B cell (primary cell): ENCODE results near the gene COL19A1. TPM values are rescaled to one million over a fixed set of nuclear protein-coding genes. Genes with fewer than 3 reads are reported as not detected.

ENCODE experiments used
- ATAC-seq: fragments of 200-7000 bp; cut with Tn5 transposase; one replicate; pipeline ENCODE4 v1.10.0; 2021; ENCODE audit warnings: low read depth, mild to moderate bottlenecking, moderate number of reproducible peaks, moderate library complexity
- CTCF ChIA-PET: fragments of 350-600 bp; sonication (Branson Sonifier 250); formaldehyde crosslinking; loops from one replicate; lab custom pipeline; 2021; ENCODE audit warnings: antibody characterized with exemption, inconsistent platforms; lab: Charles Lee
- POLR2A ChIA-PET: fragments of 350-600 bp; sonication (Branson Sonifier 250); formaldehyde crosslinking; loops from one replicate; lab custom pipeline; 2021; ENCODE audit warnings: antibody characterized with exemption; lab: Charles Lee
- DNase-seq: peaks from one replicate; pipeline ENCODE4 v3.0.0; 2013
- H2AFZ ChIP-seq: 2 replicates; pipeline ENCODE4 v1.6.1; 2012; ENCODE audit warnings: mild to moderate bottlenecking, low read depth, low read length; ENCODE audit not compliant: insufficient read depth, poor library complexity, severe bottlenecking
- H3K27ac ChIP-seq, 2 donors: 1 replicate in 1 of 2; 2 replicates in 1 of 2; pipeline ENCODE4 v1.5.1; 2012 to 2013; ENCODE audit warnings: low read length in 2 of 2, mild to moderate bottlenecking in 2 of 2, moderate library complexity in 1 of 2
- H3K27me3 ChIP-seq, 4 experiments: fragments of 200-600 bp in 1 of 4; sonication (generic) in 1 of 4; replicated peaks in 1 of 4; 1 replicate in 2 of 4; 2 replicates in 2 of 4; pipeline versions ENCODE4 v1.6.1 to v1.7.0; 2013 to 2016; ENCODE audit warnings: low read length in 3 of 4, mild to moderate bottlenecking in 2 of 4, mixed read lengths in 1 of 4, moderate library complexity in 1 of 4; ENCODE audit not compliant: insufficient read depth in 4 of 4, control insufficient read depth in 3 of 4; ENCODE audit errors: control extremely low read depth in 1 of 4
- H3K36me3 ChIP-seq, 2 experiments: replicated peaks in 1 of 2; 1 replicate in 1 of 2; 2 replicates in 1 of 2; pipeline versions ENCODE4 v1.6.1 to v1.7.1; 2013; ENCODE audit warnings: low read length in 1 of 2; ENCODE audit not compliant: insufficient read depth in 2 of 2, control insufficient read depth in 1 of 2; ENCODE audit errors: control extremely low read depth in 1 of 2, extremely low read depth in 1 of 2
- H3K4me1 ChIP-seq, 2 donors: fragments of 200-600 bp in 1 of 2; sonication (generic) in 1 of 2; 1 replicate in 1 of 2; 2 replicates in 1 of 2; pipeline versions ENCODE4 v1.5.1 to v1.6.1; 2013 to 2017; ENCODE audit warnings: low read length in 2 of 2; ENCODE audit not compliant: control insufficient read depth in 2 of 2, insufficient read depth in 2 of 2
- H3K4me2 ChIP-seq: replicated peaks from 2 replicates; pipeline ENCODE3; 2012; ENCODE audit warnings: mild to moderate bottlenecking, low read depth, low read length; ENCODE audit not compliant: poor library complexity, severe bottlenecking
- H3K4me3 ChIP-seq, 5 experiments: fragments of 200-600 bp in 1 of 5; sonication (generic) in 1 of 5; 1 replicate in 3 of 5; 2 replicates in 2 of 5; pipeline versions ENCODE4 v1.5.1 to v1.7.0; 2011 to 2016; ENCODE audit warnings: low read length in 4 of 5, mild to moderate bottlenecking in 4 of 5, low read depth in 2 of 5, control low read depth in 1 of 5, moderate library complexity in 1 of 5; ENCODE audit not compliant: insufficient read depth in 1 of 5; ENCODE audit errors: control extremely low read depth in 1 of 5, extremely low read depth in 1 of 5
- H3K79me2 ChIP-seq: fragments of 200-600 bp; sonication (generic); one replicate; pipeline ENCODE4 v1.6.0; 2016; ENCODE audit warnings: low read length; ENCODE audit not compliant: control insufficient read depth, insufficient read depth
- H3K9ac ChIP-seq: fragments of 200-600 bp; sonication (generic); 2 replicates; pipeline ENCODE4 v1.6.1; 2017; ENCODE audit warnings: mild to moderate bottlenecking, low read length, moderate library complexity
- H3K9me3 ChIP-seq, 3 donors: one replicate each; pipeline versions ENCODE4 v1.6.1 to v1.7.1; 2013; ENCODE audit warnings: low read length in 2 of 3; ENCODE audit not compliant: control insufficient read depth in 2 of 3, insufficient read depth in 1 of 3; ENCODE audit errors: control extremely low read depth in 1 of 3
- H4K20me1 ChIP-seq: 2 replicates; pipeline ENCODE4 v1.6.0; 2012; ENCODE audit warnings: mild to moderate bottlenecking, low read length; ENCODE audit not compliant: insufficient read depth, control insufficient read depth, poor library complexity, severe bottlenecking
- H3K27ac Mint-ChIP-seq: one replicate; pipeline ENCODE4 v1.8.0; 2021; ENCODE audit warnings: mixed read lengths
- H3K27me3 Mint-ChIP-seq: one replicate; pipeline ENCODE4 v1.8.0; 2021; ENCODE audit warnings: mixed read lengths
- H3K4me1 Mint-ChIP-seq: one replicate; pipeline ENCODE4 v1.8.0; 2021; ENCODE audit warnings: mixed read lengths
- H3K4me3 Mint-ChIP-seq: one replicate; pipeline ENCODE4 v1.8.0; 2021; ENCODE audit warnings: mixed read lengths
- H3K9me3 Mint-ChIP-seq: one replicate; pipeline ENCODE4 v1.8.0; 2022; ENCODE audit warnings: mixed read lengths; ENCODE audit not compliant: insufficient read depth
- EZH2 ChIP-seq: IDR thresholded peaks from 2 replicates; pipeline ENCODE4 v1.6.1; 2012; ENCODE audit warnings: borderline replicate concordance, low read depth, mild to moderate bottlenecking, moderate library complexity, low read length; ENCODE audit not compliant: insufficient read depth, poor library complexity, severe bottlenecking
- WGBS: methylation state at CpG from one replicate; pipeline ENCODE4 v1.1.5; 2013; ENCODE audit warnings: missing lambda C conversion rate; ENCODE audit not compliant: insufficient coverage; 5-methylcytosine and 5-hydroxymethylcytosine counted together
- intact Hi-C: fragments of 100-400 bp; cut with micrococcal nuclease; formaldehyde crosslinking; loops from one replicate; pipeline ENCODE4 v1.10.0; 2022
- polyA plus RNA-seq: library from polyadenylated mRNA; depleted of rRNA; stranded (reverse); fragments of >200 nt; gene quantifications from 2 replicates; pipeline ENCODE4 v1.2.3, GENCODE V29; 2012
- total RNA-seq, 2 donors: library from RNA; stranded (reverse); fragments of 120-200 nt in 1 of 2; gene quantifications; 1 replicate in 1 of 2; 2 replicates in 1 of 2; pipeline versions ENCODE4 v1.2.3 to v1.2.4, GENCODE V29; 2013 to 2022
- TF ChIP-seq, protein P1 (sequence below): fragments of 200-600 bp; IDR thresholded peaks from one replicate; pipeline ENCODE4 v1.8.0; 2022; ENCODE audit warnings: antibody characterized with exemption, mild to moderate bottlenecking

Gene COL19A1
- total and polyA plus RNA-seq, 2 donors (not counting 1 experiment from before 2014, with no cell fraction given) = 14.6 to 61.4 TPM

DNA sequence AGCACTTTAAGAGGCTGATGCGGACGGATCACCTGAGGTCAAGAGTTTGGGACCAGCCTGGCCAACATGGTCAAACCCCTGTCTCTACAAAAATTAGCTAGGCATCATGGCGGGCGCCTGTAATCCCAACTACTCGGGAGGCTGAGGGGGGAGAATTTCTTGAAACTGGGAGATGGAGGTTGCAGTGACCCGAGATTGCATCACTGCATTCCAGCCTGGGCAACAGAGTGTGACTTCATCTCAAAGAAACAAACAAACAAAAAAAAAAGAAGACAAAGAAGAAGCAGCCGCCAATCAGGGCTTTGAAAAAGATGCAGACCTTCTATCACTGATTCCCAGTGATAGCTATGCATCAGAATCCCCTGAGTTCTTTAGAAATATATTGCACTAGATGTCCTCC is 379.8 kb downstream of the COL19A1 start:
- no peak for TF ChIP-seq EZH2
- TF ChIP-seq, protein P1, sequence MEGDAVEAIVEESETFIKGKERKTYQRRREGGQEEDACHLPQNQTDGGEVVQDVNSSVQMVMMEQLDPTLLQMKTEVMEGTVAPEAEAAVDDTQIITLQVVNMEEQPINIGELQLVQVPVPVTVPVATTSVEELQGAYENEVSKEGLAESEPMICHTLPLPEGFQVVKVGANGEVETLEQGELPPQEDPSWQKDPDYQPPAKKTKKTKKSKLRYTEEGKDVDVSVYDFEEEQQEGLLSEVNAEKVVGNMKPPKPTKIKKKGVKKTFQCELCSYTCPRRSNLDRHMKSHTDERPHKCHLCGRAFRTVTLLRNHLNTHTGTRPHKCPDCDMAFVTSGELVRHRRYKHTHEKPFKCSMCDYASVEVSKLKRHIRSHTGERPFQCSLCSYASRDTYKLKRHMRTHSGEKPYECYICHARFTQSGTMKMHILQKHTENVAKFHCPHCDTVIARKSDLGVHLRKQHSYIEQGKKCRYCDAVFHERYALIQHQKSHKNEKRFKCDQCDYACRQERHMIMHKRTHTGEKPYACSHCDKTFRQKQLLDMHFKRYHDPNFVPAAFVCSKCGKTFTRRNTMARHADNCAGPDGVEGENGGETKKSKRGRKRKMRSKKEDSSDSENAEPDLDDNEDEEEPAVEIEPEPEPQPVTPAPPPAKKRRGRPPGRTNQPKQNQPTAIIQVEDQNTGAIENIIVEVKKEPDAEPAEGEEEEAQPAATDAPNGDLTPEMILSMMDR = no peak
- Mint-ChIP-seq H3K27ac (no peak overlapping the region), H3K27me3 (peaks cover 20% of the 10 kb centered on the region), H3K4me1 (no peaks in the 10 kb centered on the region), H3K4me3 (no peak overlapping the region), H3K9me3 (no peaks in the 10 kb centered on the region)
- no peaks in the 10 kb centered on the region for H4K20me1 ChIP-seq
- H3K36me3 ChIP-seq = no peaks in the 10 kb centered on the region
- H3K9me3 ChIP-seq = no peaks in the 10 kb centered on the region
- no peak for DNase-seq
- ATAC-seq = no peak
- no peaks in the 10 kb centered on the region for H3K79me2 ChIP-seq
- H3K4me3 ChIP-seq = no peak overlapping the region
- H3K4me2 ChIP-seq = no peak overlapping the region
- no CpG with 5 or more reads among the region's 7 CpGs for WGBS
- intact Hi-C loops = no loop called here
- no peaks in the 10 kb centered on the region for H3K4me1 ChIP-seq
- no peak overlapping the region for H3K27ac ChIP-seq
- no peaks in the 10 kb centered on the region for H3K27me3 ChIP-seq
- no peak overlapping the region for H3K9ac ChIP-seq
- no peak overlapping the region for H2AFZ ChIP-seq
- ChIA-PET POLR2A (no interaction called here), CTCF (no interaction called here)

DNA sequence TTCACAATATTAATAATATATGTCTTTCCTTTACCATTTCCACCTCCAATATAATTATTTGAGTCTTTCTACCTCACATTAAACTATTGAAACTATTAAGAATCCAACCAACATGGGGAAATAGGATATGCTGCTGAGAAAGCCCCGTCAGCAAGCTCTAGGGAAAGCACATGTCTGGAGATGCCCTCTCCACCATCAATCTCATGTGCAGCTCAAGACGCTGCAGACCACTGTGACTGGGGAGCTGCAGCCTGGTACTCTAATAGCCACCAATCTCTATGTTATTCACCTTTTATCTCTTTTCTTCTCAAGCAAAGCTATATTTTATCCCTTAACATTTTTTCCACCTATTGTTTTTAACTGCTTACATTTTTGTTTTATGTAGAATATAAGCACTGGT is 386.2 kb downstream of the COL19A1 start:
- peaks cover 0 to 4% (median 0%) of the 10 kb centered on the region in 4 experiments for H3K27me3 ChIP-seq
- DNase-seq = no peak
- H3K79me2 ChIP-seq = no peaks in the 10 kb centered on the region
- Mint-ChIP-seq H3K27me3 (peaks cover 18% of the 10 kb centered on the region), H3K27ac (no peak overlapping the region), H3K9me3 (no peaks in the 10 kb centered on the region), H3K4me1 (no peaks in the 10 kb centered on the region), H3K4me3 (no peak overlapping the region)
- POLR2A ChIA-PET = no interaction called here
- no peak for TF ChIP-seq EZH2
- TF ChIP-seq, protein P1 = no peak
- WGBS = 90% methylated on average over 1 of the region's 2 CpGs
- H3K9ac ChIP-seq = no peak overlapping the region
- CTCF ChIA-PET = no interaction called here
- intact Hi-C loops = no loop called here
- H3K4me1 ChIP-seq = no peaks in the 10 kb centered on the region
- H4K20me1 ChIP-seq = no peaks in the 10 kb centered on the region
- no peak overlapping the region for H3K4me3 ChIP-seq
- ATAC-seq = no peak
- no peaks in the 10 kb centered on the region for H3K9me3 ChIP-seq
- H3K4me2 ChIP-seq = no peak overlapping the region
- H2AFZ ChIP-seq = no peak overlapping the region
- H3K27ac ChIP-seq = no peak overlapping the region
- no peaks in the 10 kb centered on the region for H3K36me3 ChIP-seq
